HG03064 (cell line): ENCODE results near the gene IL24.
"Not testable (repeated sequence)": the region's sequence is repeated elsewhere in the genome, so short reads cannot be mapped to it uniquely, and the experiment has no call there.

Experiments
- ATAC-seq: cut with Tn5 transposase; IDR thresholded peaks from one replicate; pipeline ENCODE4 v1.9.1; 2021; ENCODE audit warnings: low read depth; ENCODE audit not compliant: unreplicated experiment

The IL24 gene

GRCh38 chr1:206897175-206897574 is at the start of gene IL24:
IL24 (plus strand) TSS chr1:206897443; CDS start chr1:206897833, 390 bp downstream.
- no peak for ATAC-seq

GRCh38 chr1:206847946-206848345 is 49.3 kb upstream of the IL24 start:
- no peak for ATAC-seq

- ATAC-seq, result no peak
Observed at GRCh38 chr1:206850401-206850800, 46.8 kb upstream of the IL24 start.

GRCh38 chr1:206851341-206852010 is 45.8 kb upstream of the IL24 start:
- ATAC-seq, result no peak

GRCh38 chr1:206852662-206853061 is 44.6 kb upstream of the IL24 start:
- not testable (repeated sequence) for ATAC-seq

GRCh38 chr1:206853696-206854095 is 43.5 kb upstream of the IL24 start:
- not testable (repeated sequence) for ATAC-seq

- no peak for ATAC-seq
Observed at GRCh38 chr1:206854401-206855129, 42.7 kb upstream of the IL24 start.

GRCh38 chr1:206855859-206856258 is 41.4 kb upstream of the IL24 start:
- no peak for ATAC-seq

GRCh38 chr1:206856674-206857464 is 40.4 kb upstream of the IL24 start:
- ATAC-seq, result no peak

GRCh38 chr1:206859082-206859521 is 38.1 kb upstream of the IL24 start:
- ATAC-seq, result no peak

- ATAC-seq, result no peak
Observed at GRCh38 chr1:206860165-206860564, 37.1 kb upstream of the IL24 start.

GRCh38 chr1:206863266-206863665 is 34.0 kb upstream of the IL24 start:
- ATAC-seq, result no peak

- ATAC-seq, result no peak
Observed at GRCh38 chr1:206864939-206865671, 32.1 kb upstream of the IL24 start, which contains the start of gene IL20. IL20 (plus strand) TSS chr1:206865623; CDS start chr1:206865853, 230 bp downstream.

GRCh38 chr1:206866062-206866461 is 31.2 kb upstream of the IL24 start:
- ATAC-seq, result no peak

- ATAC-seq, result no peak
Observed at GRCh38 chr1:206867239-206867638, 30.0 kb upstream of the IL24 start.

GRCh38 chr1:206867716-206868115 is 29.5 kb upstream of the IL24 start:
- ATAC-seq, result no peak

GRCh38 chr1:206868264-206868663 is 29.0 kb upstream of the IL24 start:
- no peak for ATAC-seq

GRCh38 chr1:206872139-206872538 is 25.1 kb upstream of the IL24 start:
- ATAC-seq, result no peak

- ATAC-seq, result no peak
Observed at GRCh38 chr1:206873603-206874188, 23.5 kb upstream of the IL24 start.

GRCh38 chr1:206875752-206876377 is 21.4 kb upstream of the IL24 start:
- ATAC-seq, result no peak
